Measurements from ENCODE around the gene ACTA1. TPM values are rescaled to one million over a fixed set of nuclear protein-coding genes. Genes with fewer than 3 reads are reported as not detected.
A peak's percentile ranks its signal among the peaks of the same experiment; 100 is the strongest.

The ACTA1 gene
- total and polyA plus RNA-seq, 2 of the 13 experiments (the other 11 are each of a cell fraction or from before 2014, with no cell fraction given) = 1.4 to 5.2 TPM

DNA sequence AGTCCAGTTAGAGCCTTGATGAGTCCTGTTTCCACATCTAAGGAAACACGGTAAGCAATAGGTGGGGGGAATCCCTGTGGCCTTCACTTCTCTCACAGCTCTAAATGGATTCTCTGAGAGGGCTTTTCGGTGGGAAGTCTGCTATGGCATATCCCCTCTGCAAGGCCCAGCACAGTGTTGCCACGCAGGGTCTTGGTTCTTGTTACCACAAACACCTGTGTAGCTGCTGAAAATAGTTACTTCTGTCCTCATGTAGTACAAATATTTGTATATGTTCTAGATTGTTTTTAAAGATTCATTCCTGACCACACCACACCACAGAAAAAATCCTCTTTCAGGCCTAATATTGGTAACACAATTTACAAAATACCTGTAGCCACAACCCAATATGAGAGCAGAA is 5.6 kb downstream of the ACTA1 start (continued):
- no peak for TF ChIP-seq ZNF878 (CRISPR knock-in tag; IDR thresholded peaks at IDR 0.05)
- TF ChIP-seq GPN1 (CRISPR knock-in tag; IDR thresholded peaks at IDR 0.05; ENCODE audit: borderline replicate concordance) = no peak

DNA sequence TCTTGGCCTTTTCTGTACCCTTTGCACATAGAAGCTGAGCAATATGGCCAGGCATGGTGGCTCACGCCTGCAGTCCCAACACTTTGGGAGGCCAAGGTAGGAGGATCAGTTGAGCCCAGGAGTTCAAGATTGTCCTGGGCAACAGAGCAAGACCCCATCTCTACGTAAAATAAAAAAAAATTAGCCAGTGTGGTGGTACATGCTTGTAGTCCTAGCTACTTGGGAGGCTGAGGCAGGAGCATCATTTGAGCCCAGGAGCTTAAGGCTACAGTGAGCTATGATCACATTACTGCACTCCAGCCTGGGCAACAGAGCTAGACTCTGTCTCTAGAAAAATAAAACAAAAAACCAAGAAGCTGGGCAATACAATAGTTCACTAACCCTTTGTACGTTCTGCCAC is 6.3 kb downstream of the ACTA1 start:
- Histone ChIP-seq H4K20me1 (ENCODE audit: insufficient read depth, low read length) (no peaks in the 10 kb centered on the region), H3K27me3 (ENCODE audit: control insufficient read depth in 1 of 2, insufficient read depth in 2 of 2, low read length in 2 of 2) (0 out of 5 replicates have a peak, but pooled peaks cover 2 to 4% of the 10 kb centered on the region in 2 experiments), H2AFZ (ENCODE audit: low read length) (no peak overlapping the region), H3K9ac (ENCODE audit: insufficient read depth, low read depth, low read length) (no peak overlapping the region), H3K27ac (ENCODE audit: extremely low read length, insufficient read depth, low read length) (no peak overlapping the region), H3K4me2 (ENCODE audit: low read depth, low read length) (no peak overlapping the region), H3K9me3 (ENCODE audit: low read length) (no peaks in the 10 kb centered on the region), H3K4me1 (ENCODE audit: insufficient read depth, low read length) (no peaks in the 10 kb centered on the region), H3K4me3 (replicated peaks in 1 of 3; ENCODE audit: insufficient read depth in 1 of 3, low read depth in 2 of 3, low read length in 3 of 3) (no peak overlapping the region), H3K79me2 (ENCODE audit: insufficient read depth, low read length) (no peaks in the 10 kb centered on the region), H3K36me3 (replicated peaks in 1 of 2; ENCODE audit: control insufficient read depth in 1 of 2, insufficient read depth in 2 of 2, low read length in 2 of 2) (no peaks in the 10 kb centered on the region)
- ATAC-seq (no peak), DNase-seq (ENCODE audit: low spot score) (no peak), FAIRE-seq (no peak)
- ChIA-PET CTCF (ENCODE audit: low intra/inter-chr PET ratio, low total read pairs) (no interaction called here), POLR2A (no interaction called here)
- intact Hi-C loops (cut with micrococcal nuclease; ENCODE audit: unreplicated experiment) = no loop called here
- WGBS (ENCODE audit: low lambda C conversion rate) = 3% methylated on average over 3 of the region's 3 CpGs
- in situ Hi-C loops (cut with HindIII; ENCODE audit: extremely low pct_ligation_motif_present, low pct_unique_long_range_greater_than_20kb) = no loop called here
- no TSS peak for BruUV-seq (replicated peaks)
- TF ChIP-seq U2AF2 (IDR thresholded peaks at IDR 0.05; ENCODE audit: low read depth, low read length) = no peak
- no peak for TF ChIP-seq ZNF644 (CRISPR knock-in tag; IDR thresholded peaks at IDR 0.05; ENCODE audit: low read depth)
- TF ChIP-seq HOXA3 (CRISPR knock-in tag; IDR thresholded peaks at IDR 0.05) = no peak
- no peak for TF ChIP-seq NCOA1 (CRISPR knock-in tag; IDR thresholded peaks at IDR 0.05)
- TF ChIP-seq ZNF713 (CRISPR knock-in tag; IDR thresholded peaks at IDR 0.05) = no peak

DNA sequence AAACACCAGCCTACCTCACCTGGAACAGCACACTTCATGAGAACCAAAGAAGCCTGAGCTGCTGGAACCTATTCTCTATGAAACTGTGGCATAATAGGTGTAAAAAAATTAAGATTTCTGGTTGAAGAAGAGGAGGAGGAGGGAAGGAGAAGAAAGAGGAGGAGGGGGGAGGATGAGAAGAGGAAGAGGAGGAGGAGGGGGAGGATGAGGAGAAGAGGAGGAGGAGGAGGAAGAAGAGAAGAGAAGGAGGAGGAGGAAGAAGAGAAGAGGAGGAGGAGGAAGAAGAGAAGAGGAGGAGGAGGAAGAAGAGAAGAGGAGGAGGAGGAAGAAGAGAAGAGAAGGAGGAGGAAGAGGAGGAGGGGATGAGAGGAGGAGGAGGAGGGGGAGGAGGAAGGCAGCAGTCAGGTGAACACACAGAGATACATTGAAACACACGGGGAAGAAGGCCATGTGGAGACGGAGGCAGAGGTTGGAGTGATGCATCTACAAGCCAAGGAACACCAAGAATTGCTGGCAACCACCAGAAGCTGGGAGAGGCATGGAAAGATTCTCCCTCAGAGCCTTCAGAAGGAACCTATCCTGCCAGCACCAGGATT is 8.2 kb downstream of the ACTA1 start:
- TF ChIP-seq PCBP2 (optimal IDR thresholded peaks at IDR 0.05; ENCODE audit: low read depth, low read length, poor library complexity, severe bottlenecking) (peak; percentile 40), ZNF512 (CRISPR knock-in tag; IDR thresholded peaks at IDR 0.05) (no peak)
- Histone ChIP-seq H3K4me2 (ENCODE audit: low read depth, low read length) (no peak overlapping the region), H3K4me3 (replicated peaks in 1 of 3; ENCODE audit: insufficient read depth in 1 of 3, low read depth in 2 of 3, low read length in 3 of 3) (no peak overlapping the region), H3K27me3 (ENCODE audit: control insufficient read depth in 1 of 2, insufficient read depth in 2 of 2, low read length in 2 of 2) (peaks cover 2 to 4% of the 10 kb centered on the region in 2 experiments; a peak in 1 of 5 replicates), H4K20me1 (ENCODE audit: insufficient read depth, low read length) (no peaks in the 10 kb centered on the region), H3K36me3 (replicated peaks in 1 of 2; ENCODE audit: control insufficient read depth in 1 of 2, insufficient read depth in 2 of 2, low read length in 2 of 2) (no peaks in the 10 kb centered on the region), H3K27ac (ENCODE audit: extremely low read length, insufficient read depth, low read length) (no peak overlapping the region), H2AFZ (ENCODE audit: low read length) (no peak overlapping the region), H3K79me2 (ENCODE audit: insufficient read depth, low read length) (no peaks in the 10 kb centered on the region), H3K9ac (ENCODE audit: insufficient read depth, low read depth, low read length) (no peak overlapping the region), H3K9me3 (ENCODE audit: low read length) (no peaks in the 10 kb centered on the region), H3K4me1 (ENCODE audit: insufficient read depth, low read length) (no peaks in the 10 kb centered on the region)
- BruUV-seq (replicated peaks) = no TSS peak
- FAIRE-seq (no peak), ATAC-seq (no peak), DNase-seq (ENCODE audit: low spot score) (no peak)
- 0% methylated on average over 2 of the region's 2 CpGs for WGBS (ENCODE audit: low lambda C conversion rate)
- CTCF ChIA-PET (ENCODE audit: low intra/inter-chr PET ratio, low total read pairs) = no interaction called here
- in situ Hi-C loops (cut with HindIII; ENCODE audit: extremely low pct_ligation_motif_present, low pct_unique_long_range_greater_than_20kb) = no loop called here
- intact Hi-C loops (cut with micrococcal nuclease; ENCODE audit: unreplicated experiment) = no loop called here
- POLR2A ChIA-PET = no interaction called here
